MCF 10A (cell line): Measurements from ENCODE around the gene SRSF2. TPM values are rescaled to one million over a fixed set of nuclear protein-coding genes. Genes with fewer than 3 reads are reported as not detected.
"Not testable (repeated sequence)": the region's sequence is repeated elsewhere in the genome, so short reads cannot be mapped to it uniquely, and the experiment has no call there.

Source experiments
- BruUV-seq: library from RNA; stranded (reverse); fragments of 400-500 nt; replicated peaks from 2 replicates; lab custom pipeline; 2021; lab: Mats Ljungman, UMichigan
- CTCF ChIA-PET: fragments of 300-600 bp; sonication (Branson Sonifier 250); formaldehyde crosslinking; extraction: SDS; loops from one replicate; lab custom pipeline; 2021; ENCODE audit warnings: antibody characterized with exemption, inconsistent platforms; lab: Yijun Ruan, JAX
- POLR2A ChIA-PET: fragments of 300-600, 350-650 bp; sonication (Branson Sonifier 250); formaldehyde crosslinking; extraction: SDS; loops from one replicate; lab custom pipeline; 2020; ENCODE audit warnings: antibody characterized with exemption, inconsistent platforms; lab: Yijun Ruan, JAX
- DNase-seq: peaks from one replicate; pipeline ENCODE4 v3.0.0-alpha.2; 2018; ENCODE audit not compliant: unreplicated experiment
- H3K27ac Mint-ChIP-seq: one replicate; pipeline ENCODE4 v1.8.0; 2022; ENCODE audit warnings: mild to moderate bottlenecking, low read depth, mixed read lengths; ENCODE audit not compliant: unreplicated experiment
- H3K27me3 Mint-ChIP-seq: one replicate; pipeline ENCODE4 v1.8.0; 2022; ENCODE audit warnings: mixed read lengths; ENCODE audit not compliant: insufficient read depth, unreplicated experiment
- H3K36me3 Mint-ChIP-seq: one replicate; pipeline ENCODE4 v1.8.0; 2022; ENCODE audit warnings: mild to moderate bottlenecking, moderate library complexity, mixed read lengths; ENCODE audit not compliant: insufficient read depth, unreplicated experiment
- H3K4me1 Mint-ChIP-seq: one replicate; pipeline ENCODE4 v1.8.0; 2022; ENCODE audit warnings: mixed read lengths; ENCODE audit not compliant: insufficient read depth, unreplicated experiment
- H3K4me3 Mint-ChIP-seq: one replicate; pipeline ENCODE4 v1.8.0; 2022; ENCODE audit warnings: mild to moderate bottlenecking, moderate library complexity, mixed read lengths; ENCODE audit not compliant: unreplicated experiment
- H3K9me3 Mint-ChIP-seq: one replicate; pipeline ENCODE4 v1.8.0; 2022; ENCODE audit warnings: mixed read lengths; ENCODE audit not compliant: unreplicated experiment
- CTCF ChIP-seq: fragments of 200-600 bp; IDR thresholded peaks from one replicate; pipeline ENCODE4 v1.8.0; 2022; ENCODE audit warnings: antibody characterized with exemption, mild to moderate bottlenecking; ENCODE audit not compliant: unreplicated experiment
- intact Hi-C: fragments of 100-400 bp; cut with micrococcal nuclease; formaldehyde crosslinking; loops from 2 replicates; pipeline ENCODE4 v1.14.1; 2022
- total RNA-seq: library from RNA; stranded (reverse); gene quantifications from 2 replicates; pipeline ENCODE4 v1.2.3, GENCODE V29; 2022

SRSF2 gene
- total RNA-seq, 1 experiment from 2014 or later: 168 TPM

GRCh38 chr17:76714336-76714735 is 22.8 kb downstream of the SRSF2 start:
- no peak for TF ChIP-seq CTCF
- intact Hi-C loops: loop anchor here (2.0 to 10.0 kb wide), 2 partner anchors 160 to 192 kb away; no protein-coding TSS in a partner anchor
- H3K4me3 Mint-ChIP-seq: no peak overlapping the region
- no peak for DNase-seq
- CTCF ChIA-PET: interaction anchor here (0.6 to 2.7 kb wide), 17 partner anchors 10 to 634 kb away, joined by 3 to 26 read pairs (median 5); partner anchors contain the start of genes JMJD6 and PRCD
- POLR2A ChIA-PET: interaction anchor here (0.9 to 5.3 kb wide), 5 partner anchors 11 to 155 kb away, joined by 3 to 51 read pairs (median 5); partner anchors contain the start of genes JMJD6 and METTL23
- H3K27me3 Mint-ChIP-seq: no peaks in the 10 kb centered on the region
- H3K4me1 Mint-ChIP-seq: peaks cover 16% of the 10 kb centered on the region
- no TSS peak for BruUV-seq
- H3K36me3 Mint-ChIP-seq: peaks cover 69% of the 10 kb centered on the region
- H3K9me3 Mint-ChIP-seq: no peaks in the 10 kb centered on the region
- no peak overlapping the region for H3K27ac Mint-ChIP-seq

- POLR2A ChIA-PET: interaction anchor here (0.9 to 5.3 kb wide), 5 partner anchors 11 to 154 kb away, joined by 3 to 51 read pairs (median 5); partner anchors contain the start of genes JMJD6 and METTL23
- no TSS peak for BruUV-seq
- Mint-ChIP-seq H3K4me1 (peaks cover 21% of the 10 kb centered on the region), H3K27ac (no peak overlapping the region), H3K36me3 (peaks cover 63% of the 10 kb centered on the region), H3K9me3 (no peaks in the 10 kb centered on the region), H3K27me3 (no peaks in the 10 kb centered on the region), H3K4me3 (no peak overlapping the region)
- no peak for DNase-seq
- intact Hi-C loops: loop anchor here (2.0 to 10.0 kb wide), 2 partner anchors 159 to 191 kb away; no protein-coding TSS in a partner anchor
- CTCF ChIA-PET: interaction anchor here (0.7 to 2.7 kb wide), 15 partner anchors 11 to 633 kb away, joined by 3 to 26 read pairs (median 3); partner anchors contain the start of gene JMJD6
- TF ChIP-seq CTCF: no peak
These were observed 23.4 kb downstream of the SRSF2 start for GRCh38 chr17:76713765-76714164.

- BruUV-seq, H3K27me3 Mint-ChIP-seq, H3K4me3 Mint-ChIP-seq, DNase-seq, H3K9me3 Mint-ChIP-seq, H3K27ac Mint-ChIP-seq: not testable (repeated sequence)
- ChIA-PET POLR2A (interaction anchor here (0.7 to 2.7 kb wide), 4 partner anchors 9 to 356 kb away, joined by 3 to 14 read pairs (median 6); partner anchors contain the start of genes JMJD6 and METTL23), CTCF (interaction anchor here (1.2 kb wide), 1 partner anchor 31 kb away, joined by 5 read pairs; no protein-coding TSS in a partner anchor)
- peaks cover 21% of the 10 kb centered on the region for H3K4me1 Mint-ChIP-seq
- peaks cover 48% of the 10 kb centered on the region for H3K36me3 Mint-ChIP-seq
- intact Hi-C loops: loop anchor here (10.0 kb wide), 1 partner anchor 158 kb away; no protein-coding TSS in a partner anchor
These were observed 24.8 kb downstream of the SRSF2 start for GRCh38 chr17:76712321-76712720.

- intact Hi-C loops: loop anchor here (10.0 kb wide), 1 partner anchor 156 kb away; no protein-coding TSS in a partner anchor
- peak; percentile 66 for DNase-seq
- Mint-ChIP-seq H3K36me3 (peaks cover 36% of the 10 kb centered on the region), H3K27ac (peak within 1 kb of the TSS; percentile 39), H3K9me3 (no peaks in the 10 kb centered on the region), H3K4me3 (peak within 1 kb of the TSS; percentile 76), H3K27me3 (no peaks in the 10 kb centered on the region), H3K4me1 (peaks cover 9% of the 10 kb centered on the region)
- no peak for TF ChIP-seq CTCF
- ChIA-PET CTCF (interaction anchor here (0.6 to 1.2 kb wide), 2 partner anchors 30 to 40 kb away, joined by 3 to 5 read pairs; no protein-coding TSS in a partner anchor), POLR2A (interaction anchor here (0.6 to 2.7 kb wide), 10 partner anchors 15 to 653 kb away, joined by 3 to 14 read pairs (median 4); partner anchors contain the start of genes JMJD6 and METTL23)
- BruUV-seq: no TSS peak
These were observed 26.1 kb downstream of the SRSF2 start, which contains the start of gene MXRA7 for GRCh38 chr17:76710863-76711611. Gene MXRA7 (minus strand): TSS chr17:76710965. CDS start chr17:76710946, 19 bp downstream.

GRCh38 chr17:76709951-76710862 is 26.9 kb downstream of the SRSF2 start:
- intact Hi-C loops: loop anchor here (10.0 kb wide), 1 partner anchor 155 kb away; no protein-coding TSS in a partner anchor
- not testable (repeated sequence) for H3K27me3 Mint-ChIP-seq, BruUV-seq, H3K9me3 Mint-ChIP-seq, DNase-seq, H3K4me1 Mint-ChIP-seq
- Mint-ChIP-seq H3K4me3 (peak overlapping the region; percentile 76), H3K27ac (peak overlapping the region; percentile 39), H3K36me3 (peaks cover 27% of the 10 kb centered on the region)
- ChIA-PET POLR2A (interaction anchor here (0.6 to 2.7 kb wide), 12 partner anchors 16 to 356 kb away, joined by 3 to 14 read pairs (median 4); partner anchors contain the start of genes JMJD6, METTL23, PRPSAP1 and SRSF2), CTCF (interaction anchor here (0.6 to 1.0 kb wide), 3 partner anchors 15 to 113 kb away, joined by 3 to 4 read pairs (median 3); no protein-coding TSS in a partner anchor)
